ENCODE measurements around the gene AKAP8L.
"Not testable (repeated sequence)": the region's sequence is repeated elsewhere in the genome, so short reads cannot be mapped to it uniquely, and the experiment has no call there.

The AKAP8L gene

DNA sequence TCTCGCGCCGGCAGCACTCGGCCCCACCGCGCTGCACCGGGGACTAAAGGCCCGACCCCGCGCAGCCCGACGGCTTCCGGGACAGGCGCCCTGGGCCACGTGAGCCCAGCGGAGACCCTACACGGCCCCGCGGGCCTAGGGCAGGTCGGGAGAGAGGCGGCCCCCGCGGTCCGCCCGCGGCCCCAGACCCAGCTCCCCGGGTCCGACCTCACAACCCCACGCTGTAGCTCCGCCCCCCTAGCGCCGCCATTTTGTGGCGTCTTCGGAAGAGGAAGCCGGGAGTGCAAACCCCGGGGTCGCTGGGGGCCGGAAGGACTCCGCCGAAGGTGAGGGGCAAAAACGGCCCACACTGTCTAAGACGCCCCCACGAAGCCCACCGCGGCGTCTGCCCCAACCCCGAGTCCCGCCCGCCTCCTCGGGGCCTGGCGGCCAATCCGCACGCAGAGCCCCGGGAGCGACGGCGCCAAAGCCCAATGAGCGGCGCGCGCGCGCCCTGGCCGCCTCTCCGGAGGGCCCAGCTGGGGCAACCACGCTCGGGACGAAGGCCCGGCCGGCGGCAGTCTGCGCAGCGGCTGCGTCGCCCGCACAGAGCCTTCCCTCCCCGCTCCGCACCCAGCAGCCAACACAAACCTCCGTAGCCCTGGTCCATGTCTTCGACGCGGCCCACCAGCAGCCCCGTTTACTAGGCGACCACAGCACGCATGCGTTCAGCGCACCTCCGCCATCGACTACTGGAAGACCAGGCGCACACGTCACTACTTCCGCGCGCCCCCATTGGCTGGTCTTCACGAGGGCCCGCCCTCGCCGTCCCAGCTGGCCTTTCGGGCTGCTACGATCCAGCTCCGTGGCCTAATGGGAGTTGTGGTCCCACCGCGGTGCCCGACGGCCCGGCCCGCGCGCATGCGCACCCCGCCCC is 39.4 kb downstream of the AKAP8L start, which contains the start of gene AKAP8:
TSS of gene AKAP8 (minus strand) at position 705 of the 916 bp plus-strand sequence. CDS start at position 649, 56 bp downstream.
- DNase-seq (ENCODE audit: low spot score), result peak; percentile 98

DNA sequence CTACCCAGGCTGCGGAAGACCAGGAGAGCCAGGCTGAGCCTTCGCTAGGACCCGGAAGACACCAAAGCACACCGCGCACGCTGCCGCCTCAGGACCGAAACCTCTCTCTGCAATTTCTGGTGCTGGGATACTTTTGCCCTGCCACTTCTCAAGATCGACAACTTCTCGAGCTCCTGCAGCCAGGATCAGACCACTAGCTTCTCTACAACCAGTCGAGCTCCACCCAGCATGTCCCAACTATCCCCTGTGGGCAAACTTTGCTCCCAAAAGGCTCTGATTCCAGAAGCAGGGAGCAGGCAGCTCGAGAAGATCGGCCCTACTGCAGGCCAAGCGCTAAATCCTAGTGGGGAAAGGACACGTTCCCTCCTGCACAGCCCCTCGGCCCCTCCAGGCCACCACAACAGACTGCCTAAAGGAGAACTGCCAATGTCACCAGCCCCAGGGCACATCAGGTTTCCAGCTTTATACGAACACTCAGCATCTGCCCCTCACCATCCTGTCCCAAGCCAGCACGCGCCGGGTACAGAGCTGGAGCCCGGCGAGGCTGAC is 40.2 kb downstream of the AKAP8L start:
- DNase-seq (ENCODE audit: low spot score), result peak; percentile 77

DNA sequence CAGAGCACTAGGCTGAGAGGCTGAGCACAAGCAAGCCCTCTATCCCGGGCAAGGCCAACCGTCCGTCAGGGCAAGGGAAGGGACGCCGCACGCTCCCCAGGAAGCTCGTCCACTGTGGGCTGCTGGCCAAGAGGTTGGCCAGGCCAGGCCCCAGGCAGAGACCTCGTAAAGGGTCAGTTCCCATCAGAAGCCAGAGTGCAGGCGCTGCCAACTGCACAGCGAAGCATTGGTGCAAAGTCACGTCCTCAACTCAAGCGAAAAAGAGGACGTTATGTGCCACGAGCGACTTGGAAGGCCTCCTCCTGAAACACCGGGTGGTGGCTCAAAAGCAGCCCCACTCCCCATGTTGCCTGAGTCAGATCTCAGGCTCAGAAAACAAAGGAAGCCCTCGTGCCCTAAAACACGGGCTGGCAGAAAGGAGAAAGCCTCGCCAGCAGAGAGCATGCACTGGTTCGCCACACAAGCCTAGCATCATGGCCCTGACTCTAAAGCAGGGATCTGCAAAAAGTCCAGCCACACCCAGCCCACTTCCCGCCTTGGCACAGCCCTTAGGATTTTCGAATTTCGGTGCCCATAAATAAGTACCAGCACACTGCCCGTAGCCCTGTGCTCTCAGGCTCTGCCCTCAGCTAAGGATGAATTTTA is 43.9 kb downstream of the AKAP8L start:
- no peak for DNase-seq (ENCODE audit: low spot score)

DNA sequence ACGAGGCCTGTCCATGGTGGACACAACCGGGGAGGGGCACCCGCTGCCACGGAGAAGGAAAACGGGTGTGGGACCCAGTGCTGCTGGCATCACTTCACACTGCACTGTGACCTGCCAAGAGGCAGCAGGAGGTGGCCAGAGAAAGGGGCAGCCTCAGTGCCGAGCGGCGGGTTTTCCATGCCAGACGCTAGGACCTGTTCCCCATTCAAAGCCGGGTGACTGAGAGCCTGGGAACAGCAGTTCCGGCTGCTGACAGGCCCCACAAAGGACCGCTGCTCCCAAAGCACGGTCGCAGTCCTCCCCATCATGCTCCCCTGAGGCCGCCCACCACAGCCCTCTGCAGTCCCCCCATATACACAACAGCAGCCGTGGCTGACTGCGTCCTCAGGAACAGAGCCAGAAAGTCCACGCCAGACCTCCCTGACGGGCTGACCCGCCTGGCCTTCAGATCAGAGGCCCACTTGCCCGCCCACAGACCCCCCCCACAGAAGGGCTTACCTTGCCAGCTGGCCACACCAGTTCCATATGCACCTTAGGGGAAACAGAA is 44.6 kb downstream of the AKAP8L start:
- DNase-seq (ENCODE audit: low spot score), result no peak

DNA sequence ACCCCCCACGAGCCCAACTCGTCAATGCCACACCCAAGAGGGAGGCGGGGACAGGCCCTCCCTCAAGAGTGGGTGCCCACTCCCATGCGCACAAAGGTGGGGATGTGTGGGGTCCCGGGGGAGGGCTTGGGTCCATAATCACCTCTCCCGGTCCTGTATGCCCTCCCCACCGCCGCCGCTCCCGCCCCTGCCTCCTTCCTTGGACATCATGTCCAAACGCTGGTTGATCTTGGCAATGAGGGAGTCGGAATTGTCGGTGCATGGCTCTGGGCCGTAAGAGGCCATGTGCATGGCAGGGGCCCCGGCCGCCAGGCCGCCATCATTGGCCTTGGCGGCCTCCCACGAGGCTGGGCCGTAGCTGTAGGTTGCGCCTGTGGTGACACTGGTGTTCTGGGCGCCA is 45.1 kb downstream of the AKAP8L start:
- DNase-seq (ENCODE audit: low spot score), result no peak

DNA sequence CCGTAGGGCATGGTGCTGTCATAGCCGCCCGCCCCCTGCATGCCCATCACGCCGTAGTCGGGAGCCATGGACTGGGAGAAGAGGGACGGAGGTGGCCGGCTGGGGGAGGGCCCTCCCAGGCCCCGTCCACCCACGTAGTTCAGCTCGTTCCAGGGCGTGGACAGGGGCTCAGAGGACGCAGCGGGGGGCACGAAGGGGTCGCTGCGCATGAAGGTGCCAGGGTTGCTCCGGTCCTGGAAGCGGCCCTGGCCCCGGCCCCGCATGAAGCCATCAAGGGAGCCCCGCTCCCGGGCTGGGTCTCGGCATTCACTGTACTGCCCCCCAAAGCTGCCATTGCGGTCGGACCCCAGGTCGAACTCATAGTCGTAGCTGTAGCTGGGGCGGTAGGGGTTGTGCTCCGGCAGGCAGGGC is 45.9 kb downstream of the AKAP8L start:
- DNase-seq (ENCODE audit: low spot score), result no peak

DNA sequence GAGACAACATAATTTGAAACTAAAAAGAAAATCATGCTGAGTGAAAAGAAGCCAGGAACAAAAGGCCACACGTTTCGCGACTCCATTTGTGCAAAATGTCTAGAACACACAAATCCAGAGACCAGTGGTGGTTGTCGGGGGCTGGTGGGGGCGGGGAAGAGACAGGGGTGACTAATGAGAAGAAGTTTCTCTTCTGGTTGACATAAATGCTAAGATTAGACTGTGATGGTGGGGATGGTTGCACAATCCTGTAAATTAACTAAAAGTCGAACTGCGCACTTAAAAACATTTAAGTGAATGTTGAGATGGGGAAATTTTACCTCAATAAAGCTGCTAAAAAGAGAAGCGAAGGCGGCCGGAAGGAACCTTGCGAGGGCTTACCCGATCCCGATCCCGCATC is 46.3 kb downstream of the AKAP8L start:
- DNase-seq (ENCODE audit: low spot score), result no peak

DNA sequence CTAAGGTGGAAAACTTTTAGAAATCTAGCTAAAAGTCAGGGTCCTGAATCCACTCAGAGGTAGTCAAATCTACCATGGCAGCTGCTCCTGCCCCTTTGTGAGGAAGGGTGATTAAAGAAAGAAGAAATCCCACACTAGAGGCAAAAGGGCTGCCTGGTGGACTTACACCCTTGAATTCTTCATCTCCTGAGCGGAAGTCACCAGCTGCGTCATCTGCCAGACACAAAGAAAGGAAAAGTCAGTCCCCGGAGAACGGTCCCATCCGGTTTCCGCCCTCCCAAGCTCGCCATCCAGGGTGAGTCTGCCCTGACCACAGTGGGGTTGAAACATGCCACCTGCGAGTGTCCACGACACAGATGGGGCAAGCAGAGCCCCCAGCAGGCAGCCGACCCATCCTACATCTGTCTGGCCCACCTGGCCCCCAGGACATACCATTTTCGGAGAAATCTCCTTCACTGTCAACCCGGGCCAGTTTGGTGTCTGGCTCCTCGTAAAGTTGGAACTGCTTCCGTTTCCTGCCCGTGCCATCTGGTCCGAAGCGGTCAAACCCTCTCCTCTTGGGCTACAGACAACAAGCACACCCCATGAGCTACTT is 46.9 kb downstream of the AKAP8L start:
- DNase-seq (ENCODE audit: low spot score), result no peak

DNA sequence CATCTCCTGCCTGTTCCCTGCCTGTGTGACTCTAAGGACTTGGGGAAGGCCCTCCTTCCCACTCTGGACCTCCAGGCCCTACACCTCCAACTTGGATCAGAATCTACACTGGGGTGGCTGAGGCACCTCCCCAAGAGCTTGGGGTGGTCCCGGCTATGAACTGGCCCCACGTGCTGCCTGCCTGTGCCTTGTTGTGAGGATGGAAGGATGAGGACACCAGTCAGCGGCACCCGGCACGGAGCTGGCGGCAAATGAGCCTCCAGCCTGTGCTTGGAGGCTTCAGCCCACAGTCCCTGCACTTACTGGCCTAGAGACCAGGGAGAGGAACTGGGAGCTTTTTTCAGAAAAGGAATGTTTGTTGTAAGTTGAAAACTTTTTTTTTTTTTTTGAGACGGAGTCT is 47.7 kb downstream of the AKAP8L start:
- no peak for DNase-seq (ENCODE audit: low spot score)

DNA sequence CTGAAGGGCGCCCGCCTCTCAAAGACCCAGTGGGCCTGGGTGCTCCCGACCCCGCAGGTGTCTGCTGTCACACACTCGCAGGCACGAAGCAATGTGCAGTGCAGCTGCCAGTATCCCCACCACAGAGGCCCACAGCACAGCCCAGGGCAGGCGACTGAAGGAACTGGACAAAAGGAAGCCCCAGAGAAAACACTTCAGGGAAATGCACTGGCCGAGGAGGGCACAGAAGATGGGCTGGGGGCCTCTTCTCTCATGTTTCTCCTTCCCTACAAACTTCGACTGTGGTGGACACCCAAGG is 49.2 kb downstream of the AKAP8L start:
- DNase-seq (ENCODE audit: low spot score), result no peak

DNA sequence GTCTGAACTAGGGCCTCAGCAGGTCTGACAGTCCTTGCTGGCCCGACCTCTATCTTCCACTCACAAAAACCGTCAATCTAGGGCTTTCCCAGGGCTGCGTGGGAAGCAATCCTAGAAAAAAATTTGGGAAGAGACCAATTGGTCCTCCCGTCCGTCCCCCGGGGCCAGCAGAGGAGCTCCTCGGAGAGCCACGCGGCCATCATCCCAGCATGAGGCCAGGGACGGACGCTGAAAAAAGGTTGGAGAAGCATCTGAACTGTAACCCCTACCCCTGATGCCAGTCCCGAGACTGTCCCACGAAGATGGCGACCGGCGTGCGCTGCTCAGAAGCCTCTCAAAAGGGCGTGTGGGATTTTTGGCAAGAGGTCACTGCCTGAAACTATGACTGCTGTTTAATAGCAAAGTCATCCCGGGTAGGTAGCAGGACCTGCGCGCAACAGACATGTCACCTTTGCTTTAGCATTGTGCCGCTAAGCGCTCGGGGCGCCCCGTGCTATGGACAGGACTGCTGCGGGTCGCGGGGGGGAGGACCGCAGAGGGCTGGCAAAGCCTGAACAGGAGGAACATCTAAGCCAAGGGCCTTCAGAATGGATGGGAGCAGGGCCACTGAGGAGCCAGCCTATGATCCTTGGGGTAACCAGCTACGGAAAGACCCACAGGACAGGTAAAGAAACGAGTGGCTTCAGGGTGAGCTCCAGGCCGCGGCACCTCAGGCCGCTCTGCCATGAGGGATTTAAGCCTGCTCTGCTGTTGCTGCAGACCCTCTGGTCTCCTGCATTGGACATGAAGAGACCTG is 49.8 kb downstream of the AKAP8L start:
- no peak for DNase-seq (ENCODE audit: low spot score)

DNA sequence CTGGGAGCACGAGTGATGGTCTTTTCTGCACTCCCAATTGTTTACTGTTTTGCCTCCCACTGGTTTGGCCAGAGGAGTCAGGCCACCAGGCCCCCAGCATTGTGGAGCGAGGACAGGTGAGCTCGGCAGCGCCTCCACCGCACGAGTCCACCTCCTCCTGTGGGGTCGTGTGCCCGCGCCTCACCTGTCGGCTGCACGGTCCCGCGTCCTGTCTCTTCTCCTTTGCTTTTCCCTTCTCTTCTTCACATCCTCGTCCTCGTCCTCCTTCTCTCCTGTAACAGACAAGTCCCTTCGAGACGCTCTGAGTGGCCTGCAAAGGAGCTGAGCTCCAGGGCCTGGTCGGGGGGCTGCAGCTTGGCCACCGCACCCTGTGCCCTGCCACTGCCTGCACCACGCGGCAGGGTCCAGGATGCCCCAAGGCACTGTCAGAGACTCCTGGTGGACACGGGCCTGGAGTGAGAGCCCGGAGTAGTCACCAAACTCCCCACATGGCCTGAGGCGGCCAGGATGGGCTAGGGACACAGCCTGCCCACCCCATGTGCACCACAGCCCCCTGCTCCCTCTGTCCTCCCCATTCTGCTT is 50.6 kb downstream of the AKAP8L start:
- no peak for DNase-seq (ENCODE audit: low spot score)

DNA sequence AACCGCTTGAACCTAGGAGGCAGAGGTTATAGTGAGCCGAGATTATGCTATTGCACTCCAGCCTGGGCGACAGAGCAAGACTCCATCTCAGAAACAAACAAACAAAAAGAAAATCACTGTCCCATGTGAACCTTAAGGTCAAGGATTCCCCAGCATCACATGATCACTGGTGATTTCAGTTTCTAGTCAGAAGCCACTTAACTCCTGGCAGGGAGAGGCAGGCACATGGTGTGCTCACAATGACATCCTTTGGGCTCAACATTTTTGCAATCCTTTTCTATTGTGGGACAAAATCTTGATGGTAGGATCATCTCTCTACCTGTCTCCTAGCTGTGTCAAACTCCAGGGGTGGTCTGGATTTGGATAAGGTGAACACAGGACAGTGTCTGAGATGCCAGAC is 51.3 kb downstream of the AKAP8L start:
- no peak for DNase-seq (ENCODE audit: low spot score)

DNA sequence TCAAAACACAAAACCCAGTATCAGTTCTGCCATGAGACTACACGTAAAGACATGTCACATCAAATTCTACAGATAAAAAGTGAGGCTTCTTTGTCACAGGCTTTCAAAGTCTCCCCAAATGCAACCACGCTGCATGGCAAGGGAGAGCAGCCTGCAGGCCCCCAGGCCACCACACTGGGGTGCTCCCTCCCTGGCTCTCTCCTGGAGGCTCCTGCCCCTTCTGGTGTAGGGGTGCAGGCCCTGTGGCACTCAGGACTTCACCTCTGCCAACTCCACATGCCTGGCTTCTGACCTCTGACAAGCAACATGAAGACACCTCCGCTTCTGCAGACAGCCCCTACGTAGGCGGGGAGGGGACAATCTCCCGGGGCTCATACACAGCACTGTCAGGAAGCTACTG is 53.5 kb downstream of the AKAP8L start:
- DNase-seq (ENCODE audit: low spot score), result no peak

DNA sequence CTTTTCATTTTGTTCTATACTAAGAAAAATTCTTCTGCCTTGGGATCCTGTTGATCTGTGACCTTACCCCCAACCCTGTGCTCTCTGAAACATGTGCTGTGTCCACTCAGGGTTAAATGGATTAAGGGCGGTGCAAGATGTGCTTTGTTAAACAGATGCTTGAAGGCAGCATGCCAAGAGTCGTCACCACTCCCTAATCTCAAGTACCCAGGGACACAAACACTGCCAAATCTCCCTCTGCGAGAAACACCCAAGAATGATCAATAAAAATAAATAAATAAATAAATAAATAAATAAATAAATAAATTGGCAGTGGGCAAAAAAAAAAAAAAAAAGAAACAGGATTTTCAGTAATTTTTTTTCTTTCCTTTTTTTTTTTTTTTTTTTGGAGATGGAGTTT is 55.0 kb downstream of the AKAP8L start:
- DNase-seq (ENCODE audit: low spot score), result not testable (repeated sequence)

DNA sequence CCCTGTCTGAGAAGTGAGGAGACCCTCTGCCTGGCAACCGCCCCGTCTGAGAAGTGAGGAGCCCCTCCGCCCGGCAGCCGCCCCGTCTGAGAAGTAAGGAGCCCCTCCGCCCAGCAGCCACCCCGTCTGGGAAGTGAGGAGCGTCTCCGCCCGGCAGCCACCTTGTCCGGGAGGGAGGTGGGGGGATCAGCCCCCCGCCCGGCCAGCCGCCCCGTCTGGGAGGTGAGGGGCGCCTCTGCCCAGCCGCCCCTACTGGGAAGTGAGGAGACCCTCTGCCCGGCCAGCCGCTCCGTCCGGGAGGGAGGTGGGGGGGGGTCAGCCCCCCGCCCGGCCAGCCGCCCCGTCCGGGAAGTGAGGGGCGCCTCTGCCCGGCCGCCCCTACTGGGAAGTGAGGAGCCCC is 55.7 kb downstream of the AKAP8L start:
- not testable (repeated sequence) for DNase-seq (ENCODE audit: low spot score)

DNA sequence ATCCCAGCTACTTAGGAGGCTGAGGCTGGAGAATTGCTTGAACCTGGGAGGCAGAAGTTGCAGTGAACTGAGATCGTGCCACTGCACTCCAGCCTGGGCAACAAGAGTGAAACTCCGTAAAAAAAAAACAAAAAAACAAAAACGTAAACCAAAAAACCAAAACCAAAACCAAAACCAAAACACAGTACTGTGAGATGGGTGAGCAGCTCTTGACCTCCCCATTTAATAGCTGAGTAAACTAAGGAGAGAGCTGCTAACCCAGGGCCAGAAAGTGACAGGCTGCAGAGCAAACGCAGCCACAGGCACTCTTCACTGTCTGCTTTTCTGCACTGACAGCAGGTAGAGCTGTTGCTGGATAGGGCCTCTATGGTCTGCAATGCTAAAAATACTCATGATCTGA is 58.8 kb downstream of the AKAP8L start:
- not testable (repeated sequence) for DNase-seq (ENCODE audit: low spot score)

DNA sequence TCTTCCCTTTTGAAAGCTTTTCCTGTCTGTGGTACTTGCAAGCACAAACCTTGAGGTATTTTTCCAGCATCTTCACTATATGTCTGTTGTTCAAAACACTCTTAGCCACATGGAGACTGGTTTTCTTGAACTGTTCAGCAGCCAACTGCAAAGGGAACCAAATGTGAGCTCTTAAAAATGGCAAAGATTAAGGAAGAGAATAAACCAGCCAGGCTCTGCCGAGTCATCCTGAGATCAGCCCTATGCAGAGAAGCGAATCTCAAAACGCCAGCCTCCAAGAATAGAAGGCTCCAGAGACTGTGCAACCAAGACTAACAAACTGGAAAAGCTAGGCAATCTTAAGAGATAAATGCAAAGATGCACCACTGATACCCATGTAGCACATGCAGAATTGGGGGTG is 59.9 kb downstream of the AKAP8L start:
- no peak for DNase-seq (ENCODE audit: low spot score)

DNA sequence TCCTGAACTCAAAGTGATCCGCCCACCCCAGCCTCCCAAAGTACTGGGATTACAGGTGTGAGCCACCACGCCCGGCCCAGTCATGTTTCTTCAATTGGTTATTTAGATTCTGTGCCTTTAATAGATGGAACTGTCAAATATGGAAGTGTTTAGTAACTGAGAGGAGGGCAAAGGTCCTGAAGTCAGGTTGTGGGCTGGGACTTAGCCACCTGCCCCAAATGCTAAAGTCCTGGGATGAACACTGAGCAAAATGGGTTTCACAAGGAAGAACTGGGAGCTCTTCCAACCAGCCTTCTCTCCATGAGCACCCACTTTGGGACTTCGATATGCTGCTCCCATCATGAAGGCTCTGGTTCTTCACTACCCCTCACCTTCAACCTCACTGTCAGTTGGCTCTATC is 60.9 kb downstream of the AKAP8L start:
- no peak for DNase-seq (ENCODE audit: low spot score)

DNA sequence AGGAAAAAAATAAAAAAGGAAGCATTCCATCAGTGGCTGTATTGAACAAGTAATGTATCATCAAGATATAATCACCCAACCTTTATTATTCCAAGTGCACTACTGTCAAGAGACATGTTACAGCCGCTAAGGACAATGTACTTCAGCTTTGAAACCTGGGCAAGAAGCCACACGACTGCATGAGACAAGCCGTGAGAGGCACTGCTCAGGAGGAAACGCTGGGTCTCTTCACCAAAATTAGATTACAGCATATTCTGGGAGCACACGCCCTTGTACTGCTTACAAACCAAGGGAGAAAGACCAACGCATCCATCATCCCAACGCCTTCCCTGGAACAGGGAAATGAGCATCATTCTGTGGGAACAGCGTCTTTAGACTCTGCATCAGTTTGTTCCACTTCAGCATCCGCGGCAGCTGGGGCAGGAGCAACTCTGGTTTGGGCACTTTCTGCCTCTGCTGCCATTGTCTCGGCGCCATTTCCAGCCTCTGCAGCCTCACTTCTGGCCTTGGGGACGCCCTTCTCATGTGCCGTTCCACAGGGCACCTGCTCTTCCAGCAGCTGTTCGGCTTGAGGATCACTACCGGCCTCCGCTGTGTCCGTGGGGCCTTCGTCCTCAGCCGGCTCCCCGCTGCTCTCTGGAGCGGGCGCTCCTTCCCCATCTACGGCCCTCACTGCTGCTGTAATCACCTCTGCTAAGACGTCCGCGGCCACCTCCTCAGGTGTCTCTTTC is 64.1 kb downstream of the AKAP8L start:
- DNase-seq (ENCODE audit: low spot score), result no peak

DNA sequence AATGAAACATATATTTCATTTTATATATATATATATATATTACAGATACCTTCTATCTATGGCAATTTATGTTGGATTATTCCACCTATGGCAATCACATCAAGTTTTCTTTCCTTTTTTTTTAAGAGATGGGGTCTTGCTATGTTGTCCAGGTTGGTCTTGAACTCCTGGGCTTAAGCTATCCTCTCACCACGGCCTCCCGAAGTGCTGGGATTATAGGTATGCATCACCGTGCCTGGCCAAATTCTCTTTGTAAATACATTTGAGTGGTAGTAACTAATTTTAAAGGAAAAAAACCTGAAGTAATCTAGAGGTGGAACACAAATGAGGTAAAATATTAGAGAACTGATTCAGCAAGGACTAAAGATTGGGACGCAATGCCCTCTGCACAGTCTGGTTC is 64.9 kb downstream of the AKAP8L start:
- no peak for DNase-seq (ENCODE audit: low spot score)
